ENCODE measurements around the gene RHEB.

DNA sequence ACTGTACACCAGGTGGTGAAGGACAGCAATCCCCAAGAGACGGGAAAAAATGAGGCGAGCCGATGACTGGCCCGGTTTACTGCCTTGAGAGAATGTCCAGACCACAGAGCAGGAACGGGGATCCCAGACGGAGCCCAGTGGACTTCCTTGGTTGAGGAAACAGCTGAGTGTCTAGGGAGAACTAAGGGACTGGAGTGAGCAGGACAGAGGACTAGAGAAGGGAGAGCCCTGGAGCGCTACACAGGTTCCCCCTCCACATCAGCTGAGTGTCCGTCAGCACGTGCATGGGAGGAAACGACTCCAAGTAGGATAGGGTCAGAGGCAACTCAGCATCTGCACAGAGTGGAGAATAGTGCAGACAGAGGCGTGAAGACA, 102.8 kb downstream of the RHEB start:
- TF ChIP-seq, protein P1, sequence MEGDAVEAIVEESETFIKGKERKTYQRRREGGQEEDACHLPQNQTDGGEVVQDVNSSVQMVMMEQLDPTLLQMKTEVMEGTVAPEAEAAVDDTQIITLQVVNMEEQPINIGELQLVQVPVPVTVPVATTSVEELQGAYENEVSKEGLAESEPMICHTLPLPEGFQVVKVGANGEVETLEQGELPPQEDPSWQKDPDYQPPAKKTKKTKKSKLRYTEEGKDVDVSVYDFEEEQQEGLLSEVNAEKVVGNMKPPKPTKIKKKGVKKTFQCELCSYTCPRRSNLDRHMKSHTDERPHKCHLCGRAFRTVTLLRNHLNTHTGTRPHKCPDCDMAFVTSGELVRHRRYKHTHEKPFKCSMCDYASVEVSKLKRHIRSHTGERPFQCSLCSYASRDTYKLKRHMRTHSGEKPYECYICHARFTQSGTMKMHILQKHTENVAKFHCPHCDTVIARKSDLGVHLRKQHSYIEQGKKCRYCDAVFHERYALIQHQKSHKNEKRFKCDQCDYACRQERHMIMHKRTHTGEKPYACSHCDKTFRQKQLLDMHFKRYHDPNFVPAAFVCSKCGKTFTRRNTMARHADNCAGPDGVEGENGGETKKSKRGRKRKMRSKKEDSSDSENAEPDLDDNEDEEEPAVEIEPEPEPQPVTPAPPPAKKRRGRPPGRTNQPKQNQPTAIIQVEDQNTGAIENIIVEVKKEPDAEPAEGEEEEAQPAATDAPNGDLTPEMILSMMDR (IDR thresholded peaks at IDR 0.05; ENCODE audit: extremely low read depth in 1 of 2, insufficient read depth in 1 of 2, low read depth in 1 of 2, low read length in 2 of 2): no peak
- TF ChIP-seq POLR2A (IDR thresholded peaks at IDR 0.05; ENCODE audit: low read depth, low read length) (no peak), EZH2 (IDR thresholded peaks at IDR 0.05; ENCODE audit: borderline replicate concordance, low read depth, low read length, severe bottlenecking) (no peak)

Data from endothelial cell of umbilical vein (primary cell).